Activated T-helper 1 cell treated with anti-CD3 and anti-CD28 coated beads, Interleukin-12 subunit alpha, Interleukin-12 subunit beta, Interleukin-2, Interleukin-4 antibody, amounts not matched to agents 30 ng/mL and 10 ng/mL and 1 ng/mL, durations not matched to agents 14 hours and 24 hours and 36 hours (primary cell): ENCODE data around the gene MYOC. TPM values are rescaled to one million over a fixed set of nuclear protein-coding genes. Genes with fewer than 3 reads are reported as not detected.
A peak's percentile ranks its signal among the peaks of the same experiment; 100 is the strongest.
"Not testable (repeated sequence)": the region's sequence is repeated elsewhere in the genome, so short reads cannot be mapped to it uniquely, and the experiment has no call there.

ENCODE experiments used
- DNase-seq: peaks from one replicate; pipeline ENCODE4 v3.0.0; 2021; ENCODE audit warnings: low spot score
- H3K27ac Mint-ChIP-seq: one replicate; pipeline ENCODE4 v1.8.0; 2021; ENCODE audit warnings: mild to moderate bottlenecking, mixed read lengths
- H3K27me3 Mint-ChIP-seq: one replicate; pipeline ENCODE4 v1.8.0; 2022; ENCODE audit warnings: mild to moderate bottlenecking, moderate library complexity, mixed read lengths; ENCODE audit not compliant: insufficient read depth
- H3K36me3 Mint-ChIP-seq: one replicate; pipeline ENCODE4 v1.8.0; 2021; ENCODE audit warnings: low read depth, mixed read lengths
- H3K4me1 Mint-ChIP-seq: one replicate; pipeline ENCODE4 v1.8.0; 2021; ENCODE audit warnings: low read depth, mixed read lengths
- H3K4me3 Mint-ChIP-seq: one replicate; pipeline ENCODE4 v1.8.0; 2021; ENCODE audit warnings: mild to moderate bottlenecking, moderate library complexity, mixed read lengths
- H3K9me3 Mint-ChIP-seq: one replicate; pipeline ENCODE4 v1.8.0; 2021; ENCODE audit warnings: mixed read lengths
- intact Hi-C: fragments of 100-400 bp; cut with micrococcal nuclease; formaldehyde crosslinking; loops from one replicate; pipeline ENCODE4 v1.15.1; 2024
- total RNA-seq: library from RNA; stranded (reverse); gene quantifications from 2 replicates; pipeline ENCODE4 v1.2.3, GENCODE V29; 2022

MYOC gene
- total RNA-seq, 1 donor from 2014 or later = not detected

DNA sequence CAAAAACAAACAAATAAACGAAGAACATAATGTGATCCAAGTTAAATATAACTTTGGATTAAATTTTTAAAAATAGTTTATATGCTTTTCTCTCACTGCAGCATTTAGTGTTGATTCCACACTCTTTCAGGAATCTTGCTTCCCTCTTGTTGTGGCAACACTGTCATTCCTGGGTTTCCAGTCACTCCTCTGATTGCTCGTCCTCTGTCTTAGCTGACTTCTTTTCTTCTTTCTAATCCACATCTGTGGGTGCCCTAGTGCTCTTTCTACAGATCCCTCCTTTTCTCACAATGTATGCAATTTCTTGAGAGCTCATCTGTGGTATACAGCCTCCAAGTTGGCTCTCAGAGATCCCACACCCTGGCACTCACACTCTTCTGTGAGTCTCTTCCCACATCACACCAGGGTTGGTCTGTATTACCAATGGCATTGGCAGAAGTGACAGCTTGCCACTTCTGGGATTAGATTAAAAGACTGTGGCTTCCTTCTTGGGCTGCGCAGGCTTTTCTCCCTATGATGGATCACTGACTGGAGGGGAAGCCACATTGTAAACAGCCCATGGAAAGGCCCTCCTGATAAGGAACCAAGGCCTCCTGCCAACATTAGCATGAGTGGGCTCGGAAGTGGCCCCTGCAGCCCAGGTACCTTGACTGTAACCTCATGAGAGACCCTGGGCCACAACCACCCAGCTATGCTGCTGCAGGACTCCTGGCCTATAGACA lies 11.5 kb upstream of the MYOC start:
- H3K4me3 Mint-ChIP-seq = no peak overlapping the region
- intact Hi-C loops = no loop called here

DNA sequence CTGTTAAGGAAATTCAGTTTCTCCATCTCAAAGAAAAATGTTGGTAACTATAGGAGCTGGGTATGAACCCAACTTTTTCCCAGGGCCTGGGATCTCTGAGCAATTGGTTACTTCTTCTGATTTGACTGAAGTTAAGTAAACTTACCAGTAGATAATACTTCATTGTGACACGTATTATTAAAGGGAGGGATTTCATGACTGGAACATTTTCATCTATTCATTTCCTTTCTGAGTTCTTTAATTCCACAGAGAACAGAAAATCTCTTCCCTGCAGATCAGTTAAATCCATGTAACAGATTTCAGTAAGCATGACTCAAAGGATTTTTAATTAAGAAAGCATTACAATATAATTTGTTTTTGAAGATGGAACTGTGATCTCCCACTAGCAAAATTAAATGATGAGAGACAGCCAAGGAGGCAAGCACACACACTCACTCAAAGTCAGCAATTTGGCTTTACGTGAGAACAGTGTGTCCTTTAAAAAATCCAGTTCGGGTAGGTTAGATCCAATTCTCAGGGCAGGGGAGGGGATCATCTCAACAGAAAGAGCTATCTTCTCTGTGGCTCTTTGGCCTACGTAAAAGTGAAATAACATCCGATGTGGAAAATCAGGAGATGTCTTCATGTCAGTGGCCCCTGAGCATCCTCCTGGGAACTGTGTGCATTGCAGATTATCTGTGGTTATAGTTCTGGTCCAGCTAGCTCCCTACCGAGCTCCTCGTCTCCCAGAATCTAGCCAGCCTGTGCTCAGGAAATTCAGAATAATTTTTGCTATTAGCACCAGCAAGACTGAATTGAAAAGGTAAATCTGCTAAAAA lies 10.8 kb upstream of the MYOC start:
- Mint-ChIP-seq H3K27ac (no peak overlapping the region), H3K4me1 (no peaks in the 10 kb centered on the region), H3K27me3 (peaks cover 6% of the 10 kb centered on the region), H3K4me3 (no peak overlapping the region), H3K36me3 (no peaks in the 10 kb centered on the region), H3K9me3 (no peaks in the 10 kb centered on the region)
- no peak for DNase-seq
- intact Hi-C loops = no loop called here

More for the DNA sequence above, 11.5 kb upstream of the MYOC start:
- Mint-ChIP-seq H3K4me1 (no peaks in the 10 kb centered on the region), H3K9me3 (no peaks in the 10 kb centered on the region), H3K27ac (no peak overlapping the region), H3K27me3 (peaks cover 6% of the 10 kb centered on the region), H3K36me3 (no peaks in the 10 kb centered on the region)
- no peak for DNase-seq

DNA sequence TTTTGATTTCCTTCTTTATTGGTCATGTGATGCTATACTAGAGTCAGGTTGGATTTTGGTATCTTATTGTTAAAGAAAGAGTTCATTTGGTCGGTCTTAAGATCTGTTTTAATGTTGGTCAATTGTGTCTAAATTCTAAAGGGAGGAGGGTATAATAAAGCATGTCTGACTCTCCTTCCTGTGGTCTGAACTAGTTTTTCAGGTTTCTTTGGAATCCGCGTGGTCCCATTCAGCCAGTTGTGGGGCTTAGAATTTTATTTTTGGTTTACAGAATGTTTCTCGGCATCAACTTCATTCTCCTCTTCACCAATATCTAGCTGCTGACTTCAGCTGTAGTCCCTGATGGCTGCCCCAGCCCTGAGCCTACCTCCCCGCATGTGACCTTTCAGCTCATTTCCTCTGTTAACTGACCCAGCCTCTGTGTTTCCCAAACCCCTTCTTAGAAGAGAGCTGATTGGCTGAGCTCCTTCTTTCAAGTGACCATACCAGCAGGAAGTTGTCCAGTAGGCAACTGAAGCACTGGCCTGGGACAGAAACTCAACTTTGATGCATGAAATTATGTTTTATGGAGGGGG lies 8.7 kb upstream of the MYOC start:
- Mint-ChIP-seq H3K4me3 (no peak overlapping the region), H3K4me1 (no peaks in the 10 kb centered on the region), H3K27ac (no peak overlapping the region), H3K9me3 (no peaks in the 10 kb centered on the region), H3K36me3 (no peaks in the 10 kb centered on the region), H3K27me3 (peaks cover 6% of the 10 kb centered on the region)
- DNase-seq = no peak
- intact Hi-C loops = no loop called here

DNA sequence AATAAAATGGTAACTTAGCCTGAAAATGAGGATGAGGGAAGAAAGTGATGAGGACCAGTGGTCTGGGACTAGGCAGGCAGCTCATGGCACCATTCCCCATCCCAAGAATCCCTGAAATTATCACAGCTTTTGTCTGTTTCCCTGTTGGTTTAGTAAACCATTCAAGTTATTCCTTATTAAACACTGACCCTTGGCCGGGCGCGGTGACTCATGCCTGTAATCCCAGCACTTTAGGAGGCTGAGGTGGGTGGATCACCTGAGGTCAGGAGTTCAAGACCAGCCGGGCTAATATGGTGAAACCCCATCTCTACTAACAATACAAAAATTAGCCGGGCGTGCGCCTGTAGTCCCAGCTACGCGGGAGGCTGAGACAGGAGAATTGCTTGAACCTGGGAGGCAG lies 3.7 kb upstream of the MYOC start:
- H3K27ac Mint-ChIP-seq, H3K4me3 Mint-ChIP-seq, H3K36me3 Mint-ChIP-seq, DNase-seq, H3K9me3 Mint-ChIP-seq: not testable (repeated sequence)
- H3K27me3 Mint-ChIP-seq = peaks cover 19% of the 10 kb centered on the region
- H3K4me1 Mint-ChIP-seq = peaks cover 13% of the 10 kb centered on the region
- intact Hi-C loops = loop anchor here (5.0 kb wide), 2 partner anchors 61 to 186 kb away; partner anchors contain the start of gene DNM3

DNA sequence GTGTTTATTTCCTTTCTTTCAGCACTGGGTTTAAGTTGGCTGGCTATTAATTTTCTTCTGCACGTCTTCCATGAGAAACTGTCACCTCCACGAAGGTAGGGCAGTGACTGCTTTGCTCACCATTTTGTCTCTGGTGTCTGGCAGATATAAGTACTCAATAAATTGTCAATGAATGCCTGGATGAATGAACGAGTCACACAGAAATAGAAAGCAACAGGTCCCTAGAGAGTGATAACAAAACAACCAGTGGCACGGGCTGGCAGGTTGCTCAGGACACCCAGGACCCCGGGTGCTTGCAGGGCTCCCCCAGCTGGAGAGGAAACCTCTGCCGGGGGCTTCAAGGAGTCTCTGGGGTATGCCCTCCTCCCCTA lies 3.2 kb upstream of the MYOC start:
- DNase-seq = no peak

DNA sequence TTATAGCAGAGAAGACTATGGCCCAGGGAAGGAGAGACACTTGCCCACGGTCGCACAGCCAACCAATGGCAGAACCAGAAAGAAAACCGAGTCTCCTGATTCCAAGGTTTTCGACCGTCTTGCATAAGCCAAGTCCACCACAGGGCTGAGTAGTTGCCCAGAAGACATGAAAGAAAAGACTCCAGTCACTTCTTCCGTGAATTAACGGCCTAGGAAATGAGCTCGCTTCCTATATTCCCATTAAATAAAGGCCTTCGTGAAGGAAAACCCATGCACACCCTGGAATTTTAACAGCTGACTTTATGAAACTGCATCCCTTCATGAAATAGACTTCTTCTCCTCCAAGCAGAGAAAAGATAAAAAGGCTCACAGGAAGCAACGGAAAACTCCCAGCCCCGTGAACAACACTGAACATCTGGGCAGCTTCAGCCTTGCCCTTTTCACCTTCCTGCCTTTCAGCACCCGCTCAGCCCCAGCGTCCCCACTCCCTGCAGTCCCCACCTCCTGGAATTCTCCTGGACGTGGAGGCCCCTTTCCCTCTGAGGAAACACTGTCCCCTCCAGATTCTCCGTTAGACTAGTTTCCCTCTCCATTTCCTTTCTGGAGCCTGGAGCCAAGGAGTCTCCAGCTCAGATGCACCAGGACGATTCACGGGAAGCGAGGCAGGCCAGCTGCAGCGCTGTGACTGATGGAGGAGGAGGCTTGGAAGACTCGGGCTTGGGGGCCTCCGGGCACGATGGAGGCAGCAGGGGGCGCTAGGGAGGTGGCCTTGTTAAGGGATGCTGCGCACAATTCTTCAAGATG lies 2.7 kb upstream of the MYOC start:
- intact Hi-C loops = loop anchor here (1.0 to 5.0 kb wide), 5 partner anchors 62 to 330 kb away; partner anchors contain the start of genes DNM3, METTL13 and VAMP4
- H3K4me1 Mint-ChIP-seq = peaks cover 13% of the 10 kb centered on the region
- H3K4me3 Mint-ChIP-seq = peak overlapping the region; percentile 60
- H3K36me3 Mint-ChIP-seq = no peaks in the 10 kb centered on the region
- H3K27ac Mint-ChIP-seq = no peak overlapping the region
- H3K27me3 Mint-ChIP-seq = peaks cover 25% of the 10 kb centered on the region
- no peaks in the 10 kb centered on the region for H3K9me3 Mint-ChIP-seq
- peak; percentile 54 for DNase-seq

More for the DNA sequence above, 3.2 kb upstream of the MYOC start:
- no peaks in the 10 kb centered on the region for H3K36me3 Mint-ChIP-seq
- no peak overlapping the region for H3K27ac Mint-ChIP-seq
- intact Hi-C loops = loop anchor here (1.0 to 5.0 kb wide), 5 partner anchors 62 to 329 kb away; partner anchors contain the start of genes DNM3, METTL13 and VAMP4
- H3K4me3 Mint-ChIP-seq = no peak overlapping the region
- H3K27me3 Mint-ChIP-seq = peaks cover 24% of the 10 kb centered on the region
- H3K4me1 Mint-ChIP-seq = peaks cover 13% of the 10 kb centered on the region
- H3K9me3 Mint-ChIP-seq = no peaks in the 10 kb centered on the region

DNA sequence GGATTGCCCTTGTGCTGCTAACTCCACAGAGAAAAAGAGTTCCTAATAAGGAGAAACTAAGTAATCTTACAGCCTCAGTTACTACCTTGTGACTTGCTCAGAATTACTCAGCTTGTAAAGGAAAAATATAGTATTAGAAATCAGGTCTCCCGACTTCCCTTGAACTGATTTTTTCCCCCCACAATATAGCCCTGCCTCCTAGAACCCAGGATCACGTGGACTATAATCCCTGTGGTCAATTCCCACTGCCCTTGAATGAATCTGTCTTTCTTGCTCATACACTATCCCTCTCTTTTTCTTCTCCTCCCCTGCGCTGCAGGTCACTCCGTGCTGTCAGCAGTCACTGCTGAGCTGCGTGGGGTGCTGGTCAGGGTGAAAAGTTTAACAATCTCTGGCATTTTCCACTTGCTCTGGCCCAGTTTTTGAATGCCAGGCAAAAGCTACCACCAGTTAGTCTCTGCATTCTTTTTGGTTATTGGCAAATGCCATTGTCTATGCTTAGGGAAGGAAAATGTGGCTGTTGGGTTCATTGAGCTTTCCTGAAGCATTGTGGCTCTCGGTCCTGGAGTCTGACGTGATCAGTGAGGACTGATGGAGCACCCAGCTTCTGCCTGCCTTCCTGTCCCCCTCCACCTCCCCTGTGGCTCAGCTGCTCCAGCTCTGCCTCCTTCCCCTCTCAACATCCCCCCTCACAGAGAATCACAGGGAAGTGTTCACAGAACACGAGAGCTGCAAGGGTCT lies 1.9 kb upstream of the MYOC start:
- Mint-ChIP-seq H3K9me3 (no peaks in the 10 kb centered on the region), H3K36me3 (no peaks in the 10 kb centered on the region), H3K27ac (no peak overlapping the region), H3K4me3 (no peak overlapping the region), H3K27me3 (peaks cover 25% of the 10 kb centered on the region), H3K4me1 (peaks cover 13% of the 10 kb centered on the region)
- intact Hi-C loops = loop anchor here (2.0 kb wide), 1 partner anchor 330 kb away; no protein-coding TSS in a partner anchor
- no peak for DNase-seq

DNA sequence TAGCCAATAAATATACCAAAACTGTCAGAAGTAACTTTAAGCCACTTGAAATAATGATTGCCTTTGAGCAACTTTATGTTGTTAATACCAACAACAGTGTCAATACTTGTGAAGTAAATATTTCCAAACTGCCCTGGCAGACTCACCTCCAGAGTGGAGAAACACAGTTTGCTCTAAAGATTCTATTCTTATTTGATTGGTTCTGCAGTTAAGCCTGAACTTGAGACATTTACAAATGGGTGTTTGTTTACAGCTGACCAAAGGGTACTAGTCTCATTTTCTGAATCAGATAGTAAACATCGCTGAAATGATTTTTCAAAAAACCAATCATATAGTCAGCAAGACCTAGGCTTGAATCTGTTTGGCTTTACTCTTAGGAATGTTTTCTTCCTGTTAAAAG lies 1.3 kb upstream of the MYOC start:
- intact Hi-C loops = loop anchor here (2.0 kb wide), 1 partner anchor 331 kb away; no protein-coding TSS in a partner anchor
- H3K27me3 Mint-ChIP-seq = peaks cover 25% of the 10 kb centered on the region
- peaks cover 13% of the 10 kb centered on the region for H3K4me1 Mint-ChIP-seq
- no peak overlapping the region for H3K4me3 Mint-ChIP-seq
- H3K27ac Mint-ChIP-seq = no peak overlapping the region
- no peaks in the 10 kb centered on the region for H3K9me3 Mint-ChIP-seq
- DNase-seq = no peak
- no peaks in the 10 kb centered on the region for H3K36me3 Mint-ChIP-seq

DNA sequence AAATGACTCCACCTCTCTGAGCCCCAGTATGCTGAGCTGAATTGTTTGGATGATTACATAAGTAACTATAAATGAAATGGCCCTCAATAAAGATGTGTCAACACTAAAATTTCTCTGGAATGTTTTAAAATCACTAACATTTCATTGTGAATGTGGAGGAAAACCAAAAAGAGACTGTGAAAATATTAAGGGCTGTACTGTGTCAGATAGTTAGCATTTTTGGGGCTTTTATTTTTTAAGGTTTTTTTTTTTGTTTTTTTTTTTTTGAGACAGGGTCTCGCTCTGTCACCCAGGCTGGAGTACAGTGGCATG lies 6.3 kb downstream of the MYOC start:
- no peak for DNase-seq
- Mint-ChIP-seq H3K36me3 (no peaks in the 10 kb centered on the region), H3K27ac (no peak overlapping the region), H3K9me3 (no peaks in the 10 kb centered on the region), H3K4me3 (no peak overlapping the region), H3K4me1 (peaks cover 10% of the 10 kb centered on the region), H3K27me3 (peaks cover 11% of the 10 kb centered on the region)
- intact Hi-C loops = no loop called here

DNA sequence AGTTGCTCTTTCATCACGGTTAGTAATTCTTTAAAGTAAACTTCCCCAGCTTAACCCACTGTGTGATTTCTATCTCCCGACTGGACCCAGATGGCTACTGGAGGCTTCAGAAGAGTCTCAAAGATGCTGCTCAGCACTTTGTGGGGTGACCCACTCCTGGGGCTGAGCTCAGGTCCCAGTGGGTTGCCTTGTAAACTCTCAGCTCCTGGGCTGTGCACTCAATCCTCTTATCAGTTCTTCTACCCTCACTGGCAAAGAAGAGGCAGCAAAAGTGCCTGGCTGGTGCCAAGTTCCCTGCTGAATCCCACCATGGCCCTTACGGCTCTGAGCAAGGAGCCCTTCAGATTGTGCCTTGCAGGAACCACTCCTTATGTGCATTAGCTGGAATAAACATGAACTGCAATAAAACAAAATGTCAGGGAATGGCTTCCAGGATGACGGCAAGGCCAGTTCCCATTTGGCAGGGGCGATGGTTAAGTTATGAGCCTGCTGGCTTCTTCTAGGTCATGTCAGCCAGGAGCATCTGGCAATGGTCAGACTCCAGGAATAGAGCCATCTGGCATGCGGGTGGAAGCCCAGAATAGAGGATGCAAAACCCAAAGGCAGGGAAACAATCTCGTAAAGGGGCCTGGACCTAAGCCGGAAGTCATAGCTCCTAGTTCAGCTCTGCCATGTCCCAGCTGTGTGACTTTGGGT lies 6.8 kb downstream of the MYOC start:
- intact Hi-C loops = loop anchor here (1.0 kb wide), 3 partner anchors 96 to 340 kb away; partner anchors contain the start of gene METTL13
- Mint-ChIP-seq H3K36me3 (no peaks in the 10 kb centered on the region), H3K4me1 (peaks cover 10% of the 10 kb centered on the region), H3K27me3 (peaks cover 6% of the 10 kb centered on the region), H3K9me3 (no peaks in the 10 kb centered on the region), H3K4me3 (no peak overlapping the region), H3K27ac (no peak overlapping the region)
- DNase-seq = no peak

DNA sequence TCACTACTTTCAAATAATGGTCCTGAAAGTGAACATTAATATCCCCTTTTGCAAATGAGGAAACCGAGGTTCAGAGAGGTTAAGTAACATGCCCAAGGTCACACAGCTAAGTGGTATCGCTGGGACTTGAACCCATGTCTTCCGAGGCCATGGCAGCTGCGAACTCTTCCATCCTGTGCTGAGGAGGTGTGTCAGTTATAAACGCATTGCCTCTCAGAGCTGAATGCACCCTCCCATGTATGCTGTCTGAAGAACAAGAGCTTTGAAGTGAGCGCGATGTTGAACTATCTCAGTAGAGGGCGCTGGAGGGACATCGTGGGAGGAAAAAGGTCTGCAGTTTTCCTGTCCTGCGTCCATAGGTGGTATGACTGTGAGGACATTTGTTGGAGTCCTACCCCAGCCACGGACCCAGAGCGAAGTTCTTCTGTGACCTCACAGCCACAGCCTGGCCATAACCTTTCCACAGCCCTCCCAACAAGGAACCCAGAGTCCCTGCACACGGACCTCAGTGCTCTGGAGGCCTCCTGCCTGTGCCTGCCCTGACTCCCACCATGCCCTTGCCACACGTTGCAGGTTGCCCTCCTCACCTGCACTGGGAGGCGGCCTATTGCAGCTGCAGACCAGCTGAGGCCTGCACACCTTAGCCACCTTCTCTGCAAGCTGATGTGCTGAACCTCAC lies 7.5 kb downstream of the MYOC start:
- DNase-seq = peak; percentile 63
- H3K4me1 Mint-ChIP-seq = peaks cover 10% of the 10 kb centered on the region
- H3K27me3 Mint-ChIP-seq = peaks cover 7% of the 10 kb centered on the region
- no peaks in the 10 kb centered on the region for H3K9me3 Mint-ChIP-seq
- H3K36me3 Mint-ChIP-seq = no peaks in the 10 kb centered on the region
- H3K4me3 Mint-ChIP-seq = no peak overlapping the region
- intact Hi-C loops = loop anchor here (1.0 kb wide), 3 partner anchors 96 to 340 kb away; partner anchors contain the start of gene METTL13
- no peak overlapping the region for H3K27ac Mint-ChIP-seq
